ENCODE data around the gene LRIG1. TPM values are rescaled to one million over a fixed set of nuclear protein-coding genes. Genes with fewer than 3 reads are reported as not detected.
A peak's percentile ranks its signal among the peaks of the same experiment; 100 is the strongest.

The LRIG1 gene
- total RNA-seq, 1 experiment from 2014 or later: 14.6 TPM

- DNase-seq (ENCODE audit: low read depth): no peak
Observed at GRCh38 chr3:66443118-66443803, 57.6 kb downstream of the LRIG1 start.

GRCh38 chr3:66442254-66443117, 58.3 kb downstream of the LRIG1 start:
- DNase-seq (ENCODE audit: low read depth): peak; percentile 84

GRCh38 chr3:66441692-66442091, 59.1 kb downstream of the LRIG1 start:
- no peak for DNase-seq (ENCODE audit: low read depth)

- peak; percentile 79 for DNase-seq (ENCODE audit: low read depth)
Observed at GRCh38 chr3:66441129-66441528, 59.7 kb downstream of the LRIG1 start.

GRCh38 chr3:66439666-66440344, 61.0 kb downstream of the LRIG1 start:
- DNase-seq (ENCODE audit: low read depth): no peak

GRCh38 chr3:66438046-66438445, 62.8 kb downstream of the LRIG1 start:
- DNase-seq (ENCODE audit: low read depth): no peak

GRCh38 chr3:66437341-66437929, 63.4 kb downstream of the LRIG1 start:
- no peak for DNase-seq (ENCODE audit: low read depth)

- DNase-seq (ENCODE audit: low read depth): no peak
Observed at GRCh38 chr3:66435989-66436388, 64.8 kb downstream of the LRIG1 start.

- DNase-seq (ENCODE audit: low read depth): no peak
Observed at GRCh38 chr3:66434726-66435125, 66.1 kb downstream of the LRIG1 start.

GRCh38 chr3:66433522-66433782, 67.4 kb downstream of the LRIG1 start:
- no peak for DNase-seq (ENCODE audit: low read depth)

- DNase-seq (ENCODE audit: low read depth): no peak
Observed at GRCh38 chr3:66432767-66433521, 67.9 kb downstream of the LRIG1 start.

- no peak for DNase-seq (ENCODE audit: low read depth)
Observed at GRCh38 chr3:66432041-66432766, 68.6 kb downstream of the LRIG1 start.

- peak; percentile 26 for DNase-seq (ENCODE audit: low read depth)
Observed at GRCh38 chr3:66431494-66431893, 69.3 kb downstream of the LRIG1 start.

- DNase-seq (ENCODE audit: low read depth): no peak
Observed at GRCh38 chr3:66430876-66431275, 69.9 kb downstream of the LRIG1 start.

GRCh38 chr3:66428733-66429132, 72.1 kb downstream of the LRIG1 start:
- peak; percentile 98 for DNase-seq (ENCODE audit: low read depth)

GRCh38 chr3:66427951-66428474, 72.8 kb downstream of the LRIG1 start:
- no peak for DNase-seq (ENCODE audit: low read depth)

GRCh38 chr3:66427352-66427751, 73.5 kb downstream of the LRIG1 start:
- DNase-seq (ENCODE audit: low read depth): no peak

GRCh38 chr3:66426135-66426534, 74.7 kb downstream of the LRIG1 start:
- no peak for DNase-seq (ENCODE audit: low read depth)

GRCh38 chr3:66425576-66426114, 75.2 kb downstream of the LRIG1 start:
- DNase-seq (ENCODE audit: low read depth): no peak

GRCh38 chr3:66425032-66425431, 75.8 kb downstream of the LRIG1 start:
- no peak for DNase-seq (ENCODE audit: low read depth)

Data from HT1080 (cell line).